Stomach (tissue), 4 donors: ENCODE data around the gene EFNB1.

ENCODE experiments used
- CTCF ChIP-seq, 7 experiments: fragments of 450-650 bp in 4 of 7; fragments of 200-600 bp in 3 of 7; sonication (generic) in 3 of 7; IDR thresholded peaks; one replicate each; pipeline ENCODE4 v1.5.1; 2016 to 2019; ENCODE audit warnings: antibody characterized with exemption in 7 of 7, control low read depth in 2 of 7, mild to moderate bottlenecking in 1 of 7
- EP300 ChIP-seq: sonication (generic); formaldehyde crosslinking; IDR thresholded peaks from one replicate; pipeline ENCODE4 v1.6.1; 2017; ENCODE audit warnings: antibody characterized with exemption
- POLR2A ChIP-seq, 4 donors: fragments of 450-650 bp; IDR thresholded peaks; one replicate each; pipeline ENCODE4 v1.6.1; 2016; ENCODE audit warnings: antibody characterized with exemption in 4 of 4, control low read depth in 2 of 4, mild to moderate bottlenecking in 1 of 4, moderate library complexity in 1 of 4
- POLR2AphosphoS5 ChIP-seq, 3 donors: sonication (generic); formaldehyde crosslinking; IDR thresholded peaks; one replicate each; pipeline ENCODE4 v1.6.1; 2016; ENCODE audit warnings: antibody characterized with exemption in 3 of 3

GRCh38 chrX:68881911-68882310 is 53.1 kb downstream of the EFNB1 start:
- TF ChIP-seq CTCF (IDR thresholded peaks at IDR 0.05) (no peak), POLR2A (IDR thresholded peaks at IDR 0.05) (no peak), POLR2AphosphoS5 (IDR thresholded peaks at IDR 0.05) (no peak), EP300 (no peak)
